Activated CD8-positive, alpha-beta memory T cell treated with anti-CD3 and anti-CD28 coated beads, Interleukin-2, amount 50 U/mL, for 48 hours (primary cell): Measurements from ENCODE around the gene ASB15.

Experiments used
- DNase-seq: peaks from one replicate; pipeline ENCODE4 v3.0.0-alpha.2; 2020

The ASB15 gene

GRCh38 chr7:123673137-123673732, 71.6 kb downstream of the ASB15 start:
- no peak for DNase-seq

DNA sequence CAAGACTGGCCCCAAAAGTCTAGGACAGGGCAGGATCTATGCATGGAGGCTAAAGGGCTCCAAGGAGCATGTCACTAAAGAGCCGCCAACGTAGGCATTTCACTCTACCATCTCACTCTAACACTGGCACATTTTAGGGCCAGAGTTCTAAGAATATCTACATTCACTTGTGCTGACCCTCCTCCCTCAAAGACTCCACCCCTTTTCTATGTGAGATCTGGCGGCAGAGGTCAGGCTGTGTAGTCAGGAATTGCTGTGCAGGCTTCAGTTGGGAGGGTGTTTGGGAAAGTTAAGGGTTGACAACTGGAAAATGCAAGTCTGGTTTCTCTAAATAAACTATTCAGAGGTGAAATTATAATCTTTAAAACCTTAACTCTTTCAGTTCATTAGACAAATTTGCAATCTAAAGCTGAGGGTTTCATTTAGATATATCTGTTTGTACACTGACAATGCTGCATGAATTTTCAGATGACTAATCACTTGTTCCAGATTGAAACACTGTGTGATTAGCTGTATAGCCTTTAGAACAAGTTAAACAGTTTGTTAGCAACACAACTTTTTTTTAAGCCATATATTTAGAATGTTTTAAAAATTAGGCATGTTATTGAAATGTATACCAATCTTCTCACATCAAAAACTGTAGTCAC, 72.3 kb downstream of the ASB15 start:
- no peak for DNase-seq

- DNase-seq, result no peak
Observed at GRCh38 chr7:123674399-123675180, 73.0 kb downstream of the ASB15 start.

DNA sequence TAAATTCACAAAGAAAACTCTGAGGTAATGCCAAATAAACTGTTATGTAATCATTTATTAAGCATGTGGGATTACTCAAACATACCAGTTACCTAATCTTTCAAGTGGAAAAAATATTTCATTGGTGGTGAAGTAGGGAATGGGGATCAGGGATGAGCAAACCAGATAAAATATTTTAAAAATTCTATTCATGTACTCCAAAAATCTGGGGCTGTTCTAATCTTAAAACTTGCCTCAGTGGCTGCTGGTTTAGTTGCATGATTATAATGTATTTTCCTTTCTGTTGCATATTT, 73.5 kb downstream of the ASB15 start:
- DNase-seq, result no peak

DNA sequence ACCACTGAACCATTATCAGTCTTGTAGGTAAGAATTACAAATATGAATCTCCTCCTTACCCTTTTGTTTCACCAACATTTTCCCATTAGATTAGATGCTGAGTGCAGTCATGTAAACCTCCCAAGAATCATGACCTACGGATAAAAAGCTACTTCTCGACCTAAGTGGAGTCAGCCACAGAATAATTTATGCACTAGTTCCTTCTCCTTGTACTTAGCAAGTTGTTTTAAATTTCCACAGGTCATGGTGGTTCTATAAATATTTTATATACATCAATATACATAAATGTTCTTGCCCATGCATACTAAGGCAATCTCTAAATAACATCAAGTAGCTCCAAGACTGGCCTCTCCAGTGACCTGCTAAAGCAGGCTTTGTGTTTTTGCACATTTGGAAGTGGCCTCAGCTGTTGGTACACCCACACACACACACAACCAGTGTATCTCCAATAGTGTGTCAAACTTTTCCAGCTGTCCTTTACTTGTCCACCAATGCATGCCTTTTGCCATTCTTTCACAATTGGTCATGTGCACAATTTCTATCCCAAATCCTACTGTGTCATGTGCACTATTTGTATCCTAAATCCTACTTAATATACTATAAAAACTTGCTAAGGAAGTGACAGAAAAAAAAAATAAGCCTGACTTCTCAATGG, 75.6 kb downstream of the ASB15 start:
- DNase-seq, result no peak

- no peak for DNase-seq
Observed at GRCh38 chr7:123679614-123680013, 78.0 kb downstream of the ASB15 start.

- DNase-seq, result no peak
Observed at GRCh38 chr7:123680580-123680979, 79.0 kb downstream of the ASB15 start.

- DNase-seq, result no peak
Observed at GRCh38 chr7:123681561-123681960, 79.9 kb downstream of the ASB15 start.

GRCh38 chr7:123682690-123683089, 81.1 kb downstream of the ASB15 start:
- DNase-seq, result no peak

DNA sequence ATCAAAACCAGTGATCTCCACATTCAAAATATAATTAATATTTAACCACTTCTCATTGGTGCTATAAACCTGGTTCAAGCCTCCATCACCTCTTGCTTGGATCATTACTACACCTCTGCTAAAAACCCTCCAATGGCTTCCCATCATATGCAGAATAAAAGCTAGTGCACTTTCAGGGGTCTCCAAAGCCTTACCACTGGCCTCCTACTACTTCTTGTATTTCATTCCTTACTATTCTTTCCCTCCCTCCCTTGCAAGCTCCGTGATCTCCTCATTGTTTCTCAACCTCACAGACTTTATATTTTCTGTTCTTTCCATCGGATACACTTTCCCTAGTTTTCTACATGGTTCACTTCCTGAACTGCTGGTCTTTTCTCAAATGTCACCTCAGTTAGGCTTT, 85.5 kb downstream of the ASB15 start:
- no peak for DNase-seq

DNA sequence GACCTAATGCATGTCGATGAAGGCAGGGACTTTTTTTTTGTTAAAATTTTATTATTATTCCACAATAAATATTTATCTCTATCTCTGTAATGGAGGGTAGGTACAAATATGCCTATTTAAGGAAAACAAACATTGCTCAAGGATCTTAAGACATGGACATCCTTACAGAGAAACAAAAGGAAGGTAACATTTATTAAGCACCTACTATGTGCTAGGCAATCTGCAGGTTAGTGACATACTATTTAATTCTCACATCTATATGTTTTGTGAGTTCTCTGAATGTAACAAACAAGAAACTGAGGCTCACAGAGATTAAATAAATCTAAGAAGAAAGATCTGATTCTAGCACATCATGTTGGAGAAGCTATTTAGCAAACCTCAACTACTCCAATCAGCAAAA, 86.1 kb downstream of the ASB15 start:
- no peak for DNase-seq
